Stimulated activated CD4-positive, alpha-beta T cell treated with anti-CD3 and anti-CD28 coated beads, Interleukin-15, amount 100 ng/mL, for 24 hours (primary cell): Measurements from ENCODE around the gene SLC39A9.

Source experiments
- DNase-seq: peaks from one replicate; pipeline ENCODE4 v3.0.0-alpha.2; 2020

The SLC39A9 gene

DNA sequence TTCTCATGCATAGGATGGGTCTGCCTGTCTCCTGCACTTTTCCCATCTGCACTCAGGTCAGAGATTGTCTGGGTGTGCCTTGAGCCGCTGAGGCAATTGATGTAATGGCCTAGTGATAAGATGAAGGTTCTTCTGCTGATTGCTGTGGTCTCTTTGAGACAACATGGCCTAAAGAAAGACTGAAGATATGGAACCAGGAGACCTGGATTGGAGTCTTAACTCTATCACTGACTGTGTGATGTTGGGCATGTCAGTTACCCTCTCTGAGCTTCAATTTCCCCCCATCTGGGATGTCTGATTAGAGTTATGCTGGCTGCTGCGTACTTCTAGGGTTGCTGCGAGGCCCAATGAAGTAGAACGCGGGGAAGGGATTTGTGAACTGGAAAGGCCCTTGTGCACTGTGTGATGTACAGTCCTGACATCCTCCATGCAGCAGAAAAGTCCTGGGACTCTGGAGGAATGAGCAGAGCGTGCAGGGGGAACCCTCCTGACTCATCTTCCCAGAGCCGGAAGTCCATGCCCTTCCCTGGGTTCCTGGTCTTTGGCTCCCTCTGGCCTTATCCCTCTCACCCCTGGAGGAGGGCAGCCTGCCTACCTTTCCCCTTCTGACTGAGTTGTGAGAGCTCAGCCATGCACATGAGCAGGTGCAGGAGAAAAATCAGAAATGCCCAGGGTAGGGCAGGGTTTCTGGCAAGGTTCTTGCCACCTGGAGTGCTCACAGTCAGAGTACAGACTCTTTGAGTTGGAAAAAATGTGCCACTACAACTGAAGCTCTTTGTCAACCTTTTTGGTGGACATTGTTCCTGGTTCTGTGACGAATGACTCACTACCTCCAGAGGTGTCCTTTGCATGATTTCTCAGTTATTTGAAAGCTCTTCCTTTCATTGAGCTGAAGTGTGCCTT is 107.1 kb downstream of the SLC39A9 start:
- DNase-seq: no peak

GRCh38 chr14:69506241-69506595 is 107.7 kb downstream of the SLC39A9 start:
- DNase-seq: no peak
